ENCODE data around the gene BPIFB2.

- TF ChIP-seq CTCF (IDR thresholded peaks at IDR 0.05) = no peak
- TF ChIP-seq POLR2A (IDR thresholded peaks at IDR 0.05) = no peak
These were observed 51.6 kb downstream of the BPIFB2 start for GRCh38 chr20:33059136-33059535.
